Kidney epithelial cell (primary cell): ENCODE measurements around the gene INMT. TPM values are rescaled to one million over a fixed set of nuclear protein-coding genes. Genes with fewer than 3 reads are reported as not detected.
"Not testable (repeated sequence)": the region's sequence is repeated elsewhere in the genome, so short reads cannot be mapped to it uniquely, and the experiment has no call there.

ENCODE experiments used
- DNase-seq: peaks from one replicate; pipeline ENCODE4 v3.0.0-alpha.2; 2010; ENCODE audit warnings: low read depth
- H3K27me3 ChIP-seq: 2 replicates; pipeline ENCODE4 v1.6.0; 2011; ENCODE audit warnings: low read length; ENCODE audit not compliant: control insufficient read depth, insufficient read depth
- H3K36me3 ChIP-seq: 2 replicates; pipeline ENCODE4 v1.5.1; 2011; ENCODE audit warnings: low read length; ENCODE audit not compliant: control insufficient read depth, insufficient read depth
- H3K4me3 ChIP-seq: 2 replicates; pipeline ENCODE4 v1.5.1; 2011; ENCODE audit warnings: low read depth, mild to moderate bottlenecking, control low read depth, low read length
- total RNA-seq: library from RNA; depleted of rRNA; stranded (reverse); fragments of >200 nt; gene quantifications from 2 replicates; pipeline ENCODE4 v1.2.3, GENCODE V29; 2015
- TF ChIP-seq, protein P1 (sequence below): IDR thresholded peaks from 2 replicates; pipeline ENCODE4 v1.5.1; 2011; ENCODE audit warnings: mild to moderate bottlenecking, moderate library complexity, low read length, control low read depth, inconsistent platforms; ENCODE audit not compliant: insufficient read depth, poor library complexity, severe bottlenecking

The INMT gene
- total RNA-seq, 1 donor from 2014 or later = not detected

- DNase-seq = no peak
- TF ChIP-seq, protein P1, sequence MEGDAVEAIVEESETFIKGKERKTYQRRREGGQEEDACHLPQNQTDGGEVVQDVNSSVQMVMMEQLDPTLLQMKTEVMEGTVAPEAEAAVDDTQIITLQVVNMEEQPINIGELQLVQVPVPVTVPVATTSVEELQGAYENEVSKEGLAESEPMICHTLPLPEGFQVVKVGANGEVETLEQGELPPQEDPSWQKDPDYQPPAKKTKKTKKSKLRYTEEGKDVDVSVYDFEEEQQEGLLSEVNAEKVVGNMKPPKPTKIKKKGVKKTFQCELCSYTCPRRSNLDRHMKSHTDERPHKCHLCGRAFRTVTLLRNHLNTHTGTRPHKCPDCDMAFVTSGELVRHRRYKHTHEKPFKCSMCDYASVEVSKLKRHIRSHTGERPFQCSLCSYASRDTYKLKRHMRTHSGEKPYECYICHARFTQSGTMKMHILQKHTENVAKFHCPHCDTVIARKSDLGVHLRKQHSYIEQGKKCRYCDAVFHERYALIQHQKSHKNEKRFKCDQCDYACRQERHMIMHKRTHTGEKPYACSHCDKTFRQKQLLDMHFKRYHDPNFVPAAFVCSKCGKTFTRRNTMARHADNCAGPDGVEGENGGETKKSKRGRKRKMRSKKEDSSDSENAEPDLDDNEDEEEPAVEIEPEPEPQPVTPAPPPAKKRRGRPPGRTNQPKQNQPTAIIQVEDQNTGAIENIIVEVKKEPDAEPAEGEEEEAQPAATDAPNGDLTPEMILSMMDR = no peak
- H3K36me3 ChIP-seq = no peaks in the 10 kb centered on the region
- peaks cover 4% of the 10 kb centered on the region for H3K27me3 ChIP-seq
- H3K4me3 ChIP-seq = no peak overlapping the region
Measured at GRCh38 chr7:30710669-30711068, 41.3 kb upstream of the INMT start.

DNA sequence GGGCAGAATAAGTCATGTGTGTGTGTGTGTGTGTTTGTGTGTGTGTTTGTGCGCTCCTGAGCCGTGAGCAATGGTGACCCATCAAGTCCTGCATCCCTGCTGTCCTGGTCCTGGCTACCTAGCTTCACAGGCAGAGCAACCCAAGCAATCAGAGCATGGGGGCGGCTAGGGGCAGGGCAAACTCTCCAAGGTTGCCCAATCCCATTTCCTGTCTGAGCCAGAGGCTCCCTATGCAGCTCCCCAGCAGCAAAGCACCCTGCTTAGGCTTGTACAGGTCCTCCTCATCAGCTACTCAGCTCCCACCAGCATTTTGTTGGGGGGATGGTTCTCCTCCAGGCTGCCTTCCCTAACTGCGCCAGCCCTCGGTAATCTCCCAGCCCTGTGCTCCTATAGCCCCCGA lies 38.5 kb upstream of the INMT start:
- DNase-seq = no peak
- TF ChIP-seq, protein P1 = no peak
- Histone ChIP-seq H3K4me3 (no peak overlapping the region), H3K27me3 (no peaks in the 10 kb centered on the region), H3K36me3 (no peaks in the 10 kb centered on the region)

- H3K36me3 ChIP-seq = no peaks in the 10 kb centered on the region
- no peak overlapping the region for H3K4me3 ChIP-seq
- H3K27me3 ChIP-seq = no peaks in the 10 kb centered on the region
- TF ChIP-seq, protein P1 = no peak
- no peak for DNase-seq
Measured at GRCh38 chr7:30714129-30714528, 37.8 kb upstream of the INMT start.

DNA sequence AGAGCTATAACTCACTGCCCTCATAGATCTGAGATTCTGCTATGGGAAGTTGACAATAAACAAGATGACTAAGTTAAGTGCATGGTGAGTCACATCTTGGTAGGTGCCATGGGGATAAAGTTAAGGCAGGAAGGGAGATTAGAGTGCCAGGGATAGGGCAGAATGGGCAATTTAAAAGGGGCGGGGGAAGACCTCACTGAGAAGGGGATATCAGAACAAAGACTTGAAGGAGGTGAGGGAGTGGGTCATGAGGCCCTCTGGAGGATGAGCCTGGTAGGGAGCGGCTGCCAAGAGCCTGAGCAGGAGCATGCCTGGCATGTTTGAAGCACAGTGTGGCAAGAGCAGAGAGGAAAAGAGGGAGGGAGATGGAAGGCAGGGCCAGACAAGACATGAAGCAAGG lies 34.8 kb upstream of the INMT start:
- Histone ChIP-seq H3K4me3 (no peak overlapping the region), H3K27me3 (no peaks in the 10 kb centered on the region), H3K36me3 (no peaks in the 10 kb centered on the region)
- TF ChIP-seq, protein P1 = no peak
- DNase-seq = no peak

GRCh38 chr7:30719434-30719833 lies 32.5 kb upstream of the INMT start:
- H3K36me3 ChIP-seq, H3K27me3 ChIP-seq, H3K4me3 ChIP-seq, DNase-seq: not testable (repeated sequence)

DNA sequence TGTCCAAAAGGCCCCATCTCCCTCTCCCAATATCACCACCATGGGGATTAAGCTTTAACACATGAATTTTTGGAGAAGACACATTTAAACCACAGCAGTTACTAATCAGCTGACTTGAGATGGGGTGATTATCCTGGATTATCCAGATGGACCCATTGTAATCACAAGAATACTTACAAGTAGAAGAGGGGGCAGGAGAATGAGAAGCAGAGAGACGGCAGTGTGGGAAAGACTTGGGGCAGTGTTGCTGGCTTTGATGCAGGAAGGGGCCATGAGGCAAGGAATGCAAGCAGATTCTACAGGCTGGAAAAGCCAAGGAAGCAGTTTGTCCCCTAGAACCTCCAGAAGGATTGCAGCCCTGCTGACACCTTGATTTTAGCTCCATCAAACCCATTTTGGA lies 30.7 kb upstream of the INMT start:
- TF ChIP-seq, protein P1 = no peak
- no peak for DNase-seq

More for the DNA sequence above, 30.7 kb upstream of the INMT start:
- Histone ChIP-seq H3K4me3 (no peak overlapping the region), H3K27me3 (peaks cover 3% of the 10 kb centered on the region), H3K36me3 (no peaks in the 10 kb centered on the region)
